ENCODE data around the gene LETM1. TPM values are rescaled to one million over a fixed set of nuclear protein-coding genes. Genes with fewer than 3 reads are reported as not detected.
"Not testable (repeated sequence)": the region's sequence is repeated elsewhere in the genome, so short reads cannot be mapped to it uniquely, and the experiment has no call there.

The LETM1 gene
- total RNA-seq, 1 donor = 91.5 TPM

DNA sequence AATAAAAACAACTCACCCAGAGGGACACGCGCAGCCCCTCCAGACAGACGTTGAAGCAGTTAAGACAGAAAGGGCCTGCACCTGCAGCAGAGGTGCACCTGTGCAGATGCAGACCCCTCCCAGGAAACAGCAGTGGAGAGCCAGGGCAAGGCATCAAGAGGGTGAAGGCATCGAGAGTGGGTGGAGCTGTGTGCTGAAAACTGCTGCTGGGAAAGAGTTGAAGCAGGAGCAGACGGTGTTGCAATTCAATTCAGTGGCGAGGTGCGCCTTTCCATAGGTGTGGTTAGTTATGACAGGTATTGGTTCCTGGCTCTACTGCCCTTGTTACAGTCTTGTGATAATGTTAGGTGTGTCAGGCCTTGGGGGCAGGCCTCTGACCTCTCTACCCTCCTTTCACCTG is 16.7 kb downstream of the LETM1 start:
- TF ChIP-seq, protein P1, sequence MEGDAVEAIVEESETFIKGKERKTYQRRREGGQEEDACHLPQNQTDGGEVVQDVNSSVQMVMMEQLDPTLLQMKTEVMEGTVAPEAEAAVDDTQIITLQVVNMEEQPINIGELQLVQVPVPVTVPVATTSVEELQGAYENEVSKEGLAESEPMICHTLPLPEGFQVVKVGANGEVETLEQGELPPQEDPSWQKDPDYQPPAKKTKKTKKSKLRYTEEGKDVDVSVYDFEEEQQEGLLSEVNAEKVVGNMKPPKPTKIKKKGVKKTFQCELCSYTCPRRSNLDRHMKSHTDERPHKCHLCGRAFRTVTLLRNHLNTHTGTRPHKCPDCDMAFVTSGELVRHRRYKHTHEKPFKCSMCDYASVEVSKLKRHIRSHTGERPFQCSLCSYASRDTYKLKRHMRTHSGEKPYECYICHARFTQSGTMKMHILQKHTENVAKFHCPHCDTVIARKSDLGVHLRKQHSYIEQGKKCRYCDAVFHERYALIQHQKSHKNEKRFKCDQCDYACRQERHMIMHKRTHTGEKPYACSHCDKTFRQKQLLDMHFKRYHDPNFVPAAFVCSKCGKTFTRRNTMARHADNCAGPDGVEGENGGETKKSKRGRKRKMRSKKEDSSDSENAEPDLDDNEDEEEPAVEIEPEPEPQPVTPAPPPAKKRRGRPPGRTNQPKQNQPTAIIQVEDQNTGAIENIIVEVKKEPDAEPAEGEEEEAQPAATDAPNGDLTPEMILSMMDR (IDR thresholded peaks at IDR 0.05; ENCODE audit: insufficient read depth, low read depth, low read length) = no peak
- no peak overlapping the region for H3K4me3 ChIP-seq (ENCODE audit: low read depth, low read length)
- no peak for DNase-seq (ENCODE audit: low read depth)

DNA sequence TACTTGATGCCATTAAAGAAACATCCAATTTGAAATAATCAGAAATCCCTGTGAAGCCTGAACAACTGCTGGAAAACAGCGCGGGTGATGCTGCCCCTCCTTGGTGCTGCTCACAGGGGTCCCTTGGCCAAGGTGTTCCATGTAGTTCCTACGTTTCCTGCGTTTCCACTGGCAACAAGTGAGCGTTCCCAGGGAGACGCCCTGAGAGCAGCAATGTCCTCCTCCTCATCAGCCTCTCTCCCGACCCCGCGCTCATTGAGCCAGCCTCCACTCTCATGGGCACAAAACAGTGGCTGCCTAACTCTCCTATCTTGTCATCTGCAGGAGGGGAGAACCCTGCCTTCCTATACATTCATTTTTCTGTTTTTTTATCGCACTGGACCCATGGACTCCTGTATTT is 18.9 kb downstream of the LETM1 start:
- no peak overlapping the region for H3K4me3 ChIP-seq (ENCODE audit: low read depth, low read length)
- TF ChIP-seq, protein P1 (IDR thresholded peaks at IDR 0.05; ENCODE audit: insufficient read depth, low read depth, low read length) = no peak
- no peak for DNase-seq (ENCODE audit: low read depth)

DNA sequence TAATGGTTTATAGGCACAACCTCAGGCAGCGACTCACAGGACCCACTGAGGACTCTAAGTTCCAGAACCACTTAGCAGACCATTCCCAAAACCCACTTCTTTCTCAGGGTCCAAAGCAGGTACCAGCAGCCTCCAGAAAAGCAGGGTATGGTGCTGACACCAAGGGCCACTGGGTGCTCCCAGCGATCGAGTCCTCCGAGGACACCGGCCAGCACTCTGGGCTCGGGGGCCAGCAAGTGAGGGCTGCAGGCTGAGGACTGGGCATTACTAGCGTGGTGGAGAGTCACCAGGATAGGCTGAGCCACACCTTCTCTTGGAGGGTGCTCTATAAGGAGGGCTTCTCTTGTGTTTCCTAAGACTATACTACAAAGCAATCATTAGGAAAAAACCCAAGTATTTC is 19.3 kb downstream of the LETM1 start:
- no peak for DNase-seq (ENCODE audit: low read depth)
- TF ChIP-seq, protein P1 (IDR thresholded peaks at IDR 0.05; ENCODE audit: insufficient read depth, low read depth, low read length) = no peak

DNA sequence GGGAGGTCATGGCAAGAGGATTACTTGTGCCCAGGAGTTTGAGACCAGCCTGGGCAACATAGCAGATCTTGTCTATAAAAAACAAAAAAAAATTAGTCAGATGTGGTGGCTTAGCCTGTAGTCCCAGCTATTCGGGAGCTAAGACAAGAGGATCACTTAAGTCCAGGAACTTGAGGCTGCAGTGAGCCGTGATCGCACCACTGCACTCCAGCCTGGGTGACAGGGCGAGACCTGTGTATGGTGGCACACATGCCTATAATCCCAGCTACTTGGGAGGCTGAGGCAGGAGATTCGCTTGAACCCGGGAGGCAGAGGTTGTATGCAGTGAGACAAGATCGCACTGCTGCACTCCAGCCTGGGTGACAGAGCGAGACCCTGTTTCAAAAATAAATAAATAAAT is 20.1 kb downstream of the LETM1 start:
- not testable (repeated sequence) for H3K4me3 ChIP-seq (ENCODE audit: low read depth, low read length); DNase-seq (ENCODE audit: low read depth)

More for the DNA sequence above, 19.3 kb downstream of the LETM1 start:
- H3K4me3 ChIP-seq (ENCODE audit: low read depth, low read length) = no peak overlapping the region

DNA sequence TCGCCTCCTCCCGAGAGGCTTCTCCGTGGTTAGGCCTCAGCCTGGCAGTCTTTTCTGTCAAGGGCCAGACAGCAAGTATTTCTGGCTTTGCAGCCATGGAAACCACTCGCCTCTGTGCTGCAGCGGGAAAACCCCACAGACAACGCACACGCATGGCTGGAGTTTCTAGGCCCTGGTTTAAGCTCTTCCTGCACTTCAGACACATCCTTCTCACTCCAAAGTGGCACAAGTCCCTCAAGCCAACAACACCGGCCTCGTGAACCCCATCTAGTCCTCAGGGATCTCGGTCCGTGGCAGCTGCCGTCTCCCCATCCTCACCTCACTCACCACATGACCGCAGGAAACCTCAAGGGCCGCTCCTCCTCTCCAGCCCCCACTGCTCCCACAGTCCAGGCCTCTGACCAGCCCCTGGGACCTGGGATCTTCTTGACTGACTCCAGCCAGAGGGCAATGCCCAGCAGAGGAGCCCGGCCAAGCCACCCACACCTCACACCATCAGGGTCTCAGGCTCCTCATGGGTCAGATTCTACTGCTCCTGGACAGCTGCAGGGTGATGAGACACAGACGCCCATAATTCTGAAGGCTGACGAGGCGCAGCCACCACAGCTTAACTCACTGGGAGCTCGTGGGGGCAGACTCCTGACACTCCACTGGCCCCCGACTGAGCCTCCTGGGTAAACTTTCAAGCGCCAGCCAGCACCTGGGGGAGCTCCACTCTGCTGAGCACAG is 21.7 kb downstream of the LETM1 start:
- H3K4me3 ChIP-seq (ENCODE audit: low read depth, low read length) = no peak overlapping the region
- TF ChIP-seq, protein P1 (IDR thresholded peaks at IDR 0.05; ENCODE audit: insufficient read depth, low read depth, low read length) = no peak
- peak; percentile 46 for DNase-seq (ENCODE audit: low read depth)

DNA sequence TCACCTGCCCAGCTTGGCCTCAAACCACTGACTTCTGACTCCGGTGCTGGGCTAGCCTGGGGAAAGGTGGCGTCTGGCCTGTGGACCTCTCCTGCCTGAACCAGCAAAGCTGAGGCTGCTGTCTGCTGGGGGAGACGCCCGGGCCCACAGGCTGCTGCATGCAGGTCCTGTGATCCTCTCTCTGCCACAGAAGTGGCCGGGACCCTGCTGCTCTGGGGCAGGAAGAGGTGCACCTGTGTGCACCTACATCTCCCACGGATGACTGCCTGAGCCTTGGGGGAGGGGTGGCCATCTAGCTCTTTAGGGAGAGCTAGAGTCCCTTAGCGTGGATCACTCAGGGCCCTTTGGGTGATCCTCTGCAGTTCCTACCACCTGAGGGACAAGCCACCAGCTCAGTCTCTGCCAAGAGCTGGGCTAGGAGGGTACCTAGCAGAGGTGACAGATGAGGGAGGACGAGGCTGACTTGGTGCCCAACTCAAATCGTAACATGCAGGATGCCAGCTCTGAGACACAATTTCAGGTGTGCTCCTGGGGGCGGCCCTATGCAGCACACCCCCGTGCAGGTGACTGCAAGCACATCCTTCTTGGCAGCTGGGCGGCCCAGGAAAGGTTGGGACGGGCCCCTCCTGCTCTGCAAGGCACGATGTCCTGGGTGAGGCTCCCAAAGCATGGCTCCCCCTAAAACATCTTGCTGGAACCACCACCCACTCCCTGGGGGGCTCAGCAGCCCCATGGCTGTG is 22.5 kb downstream of the LETM1 start:
- no peak for DNase-seq (ENCODE audit: low read depth)
- TF ChIP-seq, protein P1 (IDR thresholded peaks at IDR 0.05; ENCODE audit: insufficient read depth, low read depth, low read length) = no peak
- no peak overlapping the region for H3K4me3 ChIP-seq (ENCODE audit: low read depth, low read length)

DNA sequence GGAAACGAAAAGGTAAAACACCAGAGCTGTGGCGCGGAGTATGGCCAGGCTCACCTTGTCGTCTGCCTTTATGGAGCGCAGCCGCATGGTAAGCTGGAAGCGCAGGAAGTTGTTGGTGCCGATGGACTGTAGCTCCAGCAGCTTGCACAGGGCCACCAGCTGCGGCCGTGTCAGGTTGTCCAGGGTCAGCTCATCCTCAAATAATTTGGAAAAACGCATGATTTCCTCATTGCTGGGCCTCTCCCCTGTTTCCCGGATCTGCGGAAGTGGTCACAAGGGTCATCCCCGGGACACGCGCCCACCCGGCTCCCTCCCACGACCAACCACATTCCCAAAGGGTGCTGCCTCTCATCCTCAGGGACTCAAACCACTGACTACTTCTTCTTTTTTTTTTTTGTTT is 23.3 kb downstream of the LETM1 start:
- no peak for DNase-seq (ENCODE audit: low read depth)
- H3K4me3 ChIP-seq (ENCODE audit: low read depth, low read length) = no peak overlapping the region
- TF ChIP-seq, protein P1 (IDR thresholded peaks at IDR 0.05; ENCODE audit: insufficient read depth, low read depth, low read length) = no peak
